ENCODE results near the gene DOCK3.
"Not testable (repeated sequence)": the region's sequence is repeated elsewhere in the genome, so short reads cannot be mapped to it uniquely, and the experiment has no call there.

Gene DOCK3

DNA sequence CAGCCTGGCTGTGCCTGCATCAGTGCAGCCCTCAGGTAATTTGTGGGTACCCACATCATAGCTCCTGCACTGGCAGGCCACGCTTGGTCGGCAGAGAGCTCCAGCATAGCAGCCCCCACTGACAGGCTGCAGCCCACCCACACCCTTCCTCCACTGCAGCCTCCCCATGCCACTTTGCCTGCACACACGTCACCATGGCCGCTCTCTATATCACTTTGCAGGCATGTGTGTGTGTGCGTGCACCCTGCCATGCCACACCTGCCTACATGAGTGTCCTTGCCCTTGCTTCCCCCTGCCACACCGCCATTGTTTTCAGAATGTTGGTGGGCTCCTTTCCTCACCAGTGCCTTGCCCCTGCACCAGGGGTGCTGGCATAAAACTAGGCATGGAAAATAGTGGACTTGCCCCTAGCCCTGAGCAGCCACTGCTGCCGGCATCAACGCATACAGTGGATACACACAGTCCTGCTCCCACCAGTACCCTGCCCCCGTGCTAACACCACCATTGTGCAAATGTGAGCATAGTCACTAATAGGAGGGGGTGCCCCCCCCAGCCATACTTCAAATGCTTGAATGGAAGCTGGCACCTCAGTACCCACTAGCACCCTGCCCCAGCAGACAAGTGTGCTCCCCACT lies 431.6 kb downstream of the DOCK3 start:
- no peak for TF ChIP-seq POLR2A (IDR thresholded peaks at IDR 0.05; ENCODE audit: low read depth, low read length)
- TF ChIP-seq TAF1 (IDR thresholded peaks at IDR 0.05; ENCODE audit: borderline replicate concordance, low read depth, low read length) = no peak
- no peak for TF ChIP-seq POLR2AphosphoS5 (IDR thresholded peaks at IDR 0.05; ENCODE audit: low read depth, low read length)
- DNase-seq (ENCODE audit: insufficient read length) (no peak), FAIRE-seq (no peak)

DNA sequence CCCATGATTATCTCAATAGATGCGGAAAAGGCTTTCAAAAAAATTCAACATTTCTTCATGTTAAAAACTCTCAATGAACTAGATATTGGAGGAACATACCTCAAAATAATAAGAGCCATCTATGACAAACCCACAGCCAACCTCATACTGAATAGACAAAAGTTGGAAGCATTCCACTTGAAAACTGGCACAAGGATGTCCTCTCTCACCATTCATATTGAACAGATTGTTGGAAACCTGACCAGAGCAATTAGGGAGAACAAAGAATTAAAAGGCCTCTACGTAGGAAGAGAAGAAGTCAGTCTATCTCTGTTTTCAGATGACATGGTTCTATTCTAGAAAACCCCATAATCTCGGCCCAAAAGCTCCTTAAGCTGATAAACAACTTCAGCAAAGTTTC lies 435.9 kb downstream of the DOCK3 start:
- TF ChIP-seq POLR2AphosphoS5 (IDR thresholded peaks at IDR 0.05; ENCODE audit: low read depth, low read length) (no peak), TAF1 (IDR thresholded peaks at IDR 0.05; ENCODE audit: borderline replicate concordance, low read depth, low read length) (no peak), POLR2A (IDR thresholded peaks at IDR 0.05; ENCODE audit: low read depth, low read length) (no peak)
- DNase-seq (ENCODE audit: insufficient read length) (no peak), FAIRE-seq (no peak)

DNA sequence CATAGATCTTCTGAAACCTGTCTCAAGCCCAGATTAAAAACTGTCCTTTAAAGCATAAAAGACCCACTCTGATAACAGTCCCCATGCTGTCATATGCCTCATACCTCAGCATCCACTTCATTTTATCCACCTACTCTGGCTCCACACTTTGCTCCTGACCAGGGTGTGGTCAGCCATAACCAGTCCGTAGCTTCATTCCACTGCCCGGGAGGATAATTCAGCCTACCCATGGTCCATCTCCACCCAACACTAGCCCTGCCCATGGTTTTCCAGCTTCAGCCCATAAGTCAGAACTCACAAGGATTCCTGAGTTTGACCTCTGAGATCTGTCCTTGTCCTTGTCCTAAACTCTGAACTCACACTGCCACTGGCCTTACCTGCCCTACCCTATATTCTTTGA lies 448.2 kb downstream of the DOCK3 start:
- TF ChIP-seq POLR2A (IDR thresholded peaks at IDR 0.05; ENCODE audit: low read depth, low read length) (no peak), TAF1 (IDR thresholded peaks at IDR 0.05; ENCODE audit: borderline replicate concordance, low read depth, low read length) (no peak), POLR2AphosphoS5 (IDR thresholded peaks at IDR 0.05; ENCODE audit: low read depth, low read length) (no peak)
- DNase-seq (ENCODE audit: insufficient read length) (no peak), FAIRE-seq (no peak)

DNA sequence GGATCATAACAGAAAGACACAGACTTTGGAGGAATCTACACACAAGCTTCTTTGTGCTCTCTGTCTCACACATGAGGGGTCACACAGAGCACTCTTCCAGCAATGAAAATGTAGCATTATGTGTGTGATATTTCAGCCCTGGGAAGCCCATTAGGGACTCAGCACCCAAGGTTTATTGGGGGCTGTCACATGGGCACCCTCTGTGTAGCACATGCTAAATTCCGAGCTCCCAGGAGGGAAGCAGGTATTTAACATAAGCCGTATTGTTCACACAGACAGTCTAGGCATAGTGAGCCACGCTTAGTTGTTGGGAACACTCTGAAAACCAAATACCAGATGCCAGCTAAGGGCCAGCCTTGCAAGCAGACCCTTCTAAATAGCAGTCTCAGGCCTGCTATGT lies 448.8 kb downstream of the DOCK3 start:
- no peak for FAIRE-seq
- no peak for TF ChIP-seq POLR2A (IDR thresholded peaks at IDR 0.05; ENCODE audit: low read depth, low read length)
- no peak for DNase-seq (ENCODE audit: insufficient read length)

DNA sequence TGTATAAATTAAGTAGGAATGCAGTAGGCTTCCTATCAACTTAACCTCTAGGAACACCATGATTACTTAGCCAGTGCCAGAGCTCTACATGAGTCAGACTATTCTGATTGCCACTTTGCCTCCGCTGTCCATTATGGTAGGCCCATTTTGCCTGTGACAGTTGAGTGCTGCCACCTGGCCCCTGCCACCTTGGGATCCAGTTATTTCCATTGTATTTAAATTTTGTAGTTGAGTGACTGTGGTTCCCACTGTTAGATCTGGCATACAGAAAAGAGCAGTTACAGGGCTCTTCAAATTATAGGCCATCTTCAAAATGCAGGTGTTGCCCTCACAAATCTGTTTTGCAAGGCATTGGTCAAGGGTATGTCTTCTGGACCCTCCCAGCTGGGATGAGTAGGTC lies 456.9 kb downstream of the DOCK3 start:
- not testable (repeated sequence) for FAIRE-seq; DNase-seq (ENCODE audit: insufficient read length)

DNA sequence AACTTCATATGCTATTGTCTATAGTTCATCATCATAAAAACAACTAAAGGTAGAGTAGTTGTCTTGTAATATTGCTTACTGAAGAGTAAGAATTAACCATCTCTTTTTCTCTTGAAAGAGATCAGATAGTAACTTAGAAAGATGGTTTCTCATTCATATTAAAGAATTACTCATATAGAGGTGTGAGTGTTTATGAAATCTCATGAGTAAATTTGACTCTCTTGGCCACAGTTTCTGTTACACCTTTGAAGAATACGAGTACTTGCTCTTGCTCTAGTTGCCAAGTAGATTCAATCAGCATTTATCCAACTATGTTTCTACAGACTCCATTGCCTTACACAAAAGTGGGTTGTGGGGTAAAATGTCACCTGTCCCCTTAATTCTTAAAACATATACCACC lies 463.0 kb downstream of the DOCK3 start:
- FAIRE-seq (no peak), DNase-seq (ENCODE audit: insufficient read length) (no peak)
- TF ChIP-seq TAF1 (IDR thresholded peaks at IDR 0.05; ENCODE audit: borderline replicate concordance, low read depth, low read length) (no peak), POLR2A (IDR thresholded peaks at IDR 0.05; ENCODE audit: low read depth, low read length) (no peak), POLR2AphosphoS5 (IDR thresholded peaks at IDR 0.05; ENCODE audit: low read depth, low read length) (no peak)

DNA sequence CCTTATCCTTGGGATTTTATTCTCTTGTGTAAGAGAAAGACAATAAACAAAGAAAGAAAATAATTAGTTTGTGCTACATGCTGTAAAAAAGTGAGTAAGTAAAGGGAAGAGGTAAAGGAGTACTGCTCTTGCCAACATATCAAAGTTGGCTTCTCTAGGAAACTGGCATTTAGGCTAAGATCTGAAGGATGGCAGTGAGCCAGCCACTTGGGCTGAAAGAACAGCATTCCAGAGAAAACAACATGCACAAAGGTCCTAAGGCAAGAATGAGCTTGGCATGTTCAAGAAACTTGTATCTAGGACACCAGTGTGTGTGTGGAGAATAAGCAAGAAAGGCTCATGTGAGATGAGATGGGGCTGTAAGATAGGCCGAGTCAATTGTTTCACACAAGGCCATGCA lies 464.9 kb downstream of the DOCK3 start:
- TF ChIP-seq TAF1 (IDR thresholded peaks at IDR 0.05; ENCODE audit: borderline replicate concordance, low read depth, low read length) (no peak), POLR2AphosphoS5 (IDR thresholded peaks at IDR 0.05; ENCODE audit: low read depth, low read length) (no peak), POLR2A (IDR thresholded peaks at IDR 0.05; ENCODE audit: low read depth, low read length) (no peak)
- FAIRE-seq = no peak
- DNase-seq (ENCODE audit: insufficient read length) = no peak

DNA sequence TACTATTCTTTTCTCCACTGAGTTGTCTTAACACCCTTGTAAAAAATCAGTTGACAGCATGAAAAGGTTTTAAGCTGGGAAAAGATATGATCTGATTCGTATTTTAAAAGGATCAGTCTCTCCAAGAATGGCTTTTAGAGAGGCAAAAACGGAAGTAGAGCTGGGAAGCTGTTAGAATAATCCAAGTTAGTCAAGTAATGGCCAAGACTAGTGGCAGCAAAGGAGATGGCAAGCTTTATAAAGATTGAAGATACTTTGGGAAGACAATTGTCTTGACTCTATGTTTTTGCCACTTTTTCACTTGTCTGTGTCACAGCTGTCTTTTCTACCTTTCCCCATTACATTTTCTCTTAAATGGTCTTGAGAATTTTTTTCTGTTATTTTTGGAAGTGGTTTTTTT lies 466.8 kb downstream of the DOCK3 start:
- DNase-seq (ENCODE audit: insufficient read length) (no peak), FAIRE-seq (no peak)
- TF ChIP-seq POLR2A (IDR thresholded peaks at IDR 0.05; ENCODE audit: low read depth, low read length) (no peak), POLR2AphosphoS5 (IDR thresholded peaks at IDR 0.05; ENCODE audit: low read depth, low read length) (no peak), TAF1 (IDR thresholded peaks at IDR 0.05; ENCODE audit: borderline replicate concordance, low read depth, low read length) (no peak)

DNA sequence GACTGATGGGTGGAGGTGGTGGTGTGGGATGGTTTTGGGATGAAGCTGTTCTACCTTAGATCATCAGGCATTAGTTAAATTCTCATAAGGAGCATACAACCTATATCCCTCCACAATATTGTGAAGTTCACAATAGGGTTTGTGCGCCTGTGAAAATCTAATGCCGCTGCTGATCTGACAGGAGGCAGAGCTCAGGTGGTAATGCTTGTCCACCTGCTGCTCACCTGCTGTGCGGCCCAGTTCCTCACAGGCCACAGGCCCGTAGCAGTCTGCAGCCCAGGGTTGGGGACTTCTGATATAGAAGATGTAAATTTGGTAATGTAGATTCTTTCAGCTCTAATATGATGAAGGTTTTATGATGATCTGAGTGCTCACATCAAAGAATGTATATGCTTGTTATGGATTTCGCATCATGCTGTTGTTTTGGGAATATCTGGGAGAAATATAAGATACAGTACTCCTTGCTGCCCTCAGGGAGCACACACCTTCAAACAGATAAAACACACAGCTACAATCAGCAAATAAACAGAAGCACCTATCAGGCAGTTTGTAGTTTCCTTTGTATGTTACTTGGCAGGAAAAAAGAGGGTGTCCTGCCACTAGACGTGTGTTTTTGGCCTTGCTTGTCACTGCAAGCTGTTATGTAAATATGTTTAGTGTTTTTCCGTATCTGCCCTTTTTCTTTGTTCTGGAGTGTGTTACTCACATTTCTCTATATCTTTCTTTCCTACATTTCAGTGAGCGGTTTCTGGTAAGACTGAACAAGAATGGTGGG lies 471.3 kb downstream of the DOCK3 start:
- FAIRE-seq (no peak), DNase-seq (ENCODE audit: insufficient read length) (no peak)
- TF ChIP-seq TAF1 (IDR thresholded peaks at IDR 0.05; ENCODE audit: borderline replicate concordance, low read depth, low read length) (no peak), POLR2A (IDR thresholded peaks at IDR 0.05; ENCODE audit: low read depth, low read length) (no peak), POLR2AphosphoS5 (IDR thresholded peaks at IDR 0.05; ENCODE audit: low read depth, low read length) (no peak)

DNA sequence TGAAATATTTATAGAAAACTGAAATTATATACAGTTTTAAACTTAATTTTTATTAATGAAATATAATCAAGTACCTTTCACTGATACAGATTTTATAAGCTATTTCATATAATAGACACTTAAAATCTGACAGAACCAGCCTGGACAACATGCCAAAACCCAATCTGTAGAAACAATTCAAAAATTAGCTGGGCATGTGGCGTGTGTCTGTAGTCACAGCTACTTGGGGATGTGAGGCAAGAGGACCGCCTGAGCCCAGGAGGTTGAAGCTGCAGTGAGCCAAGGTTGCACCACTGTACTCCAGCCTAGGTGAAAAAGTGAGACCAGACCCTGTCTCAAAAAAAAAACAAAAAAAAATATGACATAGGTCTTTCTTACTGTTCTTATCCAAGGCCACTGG lies 472.1 kb downstream of the DOCK3 start:
- no peak for FAIRE-seq
- TF ChIP-seq TAF1 (IDR thresholded peaks at IDR 0.05; ENCODE audit: borderline replicate concordance, low read depth, low read length) = no peak
- no peak for TF ChIP-seq POLR2AphosphoS5 (IDR thresholded peaks at IDR 0.05; ENCODE audit: low read depth, low read length)
- TF ChIP-seq POLR2A (IDR thresholded peaks at IDR 0.05; ENCODE audit: low read depth, low read length) = no peak
- no peak for DNase-seq (ENCODE audit: insufficient read length)

DNA sequence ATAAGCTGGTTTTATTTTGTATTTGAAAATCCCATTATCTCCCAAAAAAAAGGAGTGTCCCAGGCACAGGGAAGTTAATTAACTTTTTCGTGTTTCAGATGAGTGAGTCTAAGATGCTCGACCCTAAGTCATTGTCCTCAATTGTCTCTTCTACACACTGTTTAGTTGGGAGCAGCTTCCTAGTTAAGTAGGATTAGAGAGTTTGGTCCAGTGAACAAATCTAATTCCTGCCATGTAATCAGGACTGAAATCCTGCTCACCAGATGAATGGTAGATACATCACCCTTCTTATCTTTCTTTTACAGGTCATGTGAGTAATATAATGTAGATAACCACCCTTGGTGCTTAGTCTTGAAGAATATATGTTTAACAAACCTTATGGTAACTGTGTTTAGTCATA lies 481.4 kb downstream of the DOCK3 start:
- FAIRE-seq (no peak), DNase-seq (ENCODE audit: insufficient read length) (no peak)
- TF ChIP-seq TAF1 (IDR thresholded peaks at IDR 0.05; ENCODE audit: borderline replicate concordance, low read depth, low read length) (no peak), POLR2A (IDR thresholded peaks at IDR 0.05; ENCODE audit: low read depth, low read length) (no peak), POLR2AphosphoS5 (IDR thresholded peaks at IDR 0.05; ENCODE audit: low read depth, low read length) (no peak)

DNA sequence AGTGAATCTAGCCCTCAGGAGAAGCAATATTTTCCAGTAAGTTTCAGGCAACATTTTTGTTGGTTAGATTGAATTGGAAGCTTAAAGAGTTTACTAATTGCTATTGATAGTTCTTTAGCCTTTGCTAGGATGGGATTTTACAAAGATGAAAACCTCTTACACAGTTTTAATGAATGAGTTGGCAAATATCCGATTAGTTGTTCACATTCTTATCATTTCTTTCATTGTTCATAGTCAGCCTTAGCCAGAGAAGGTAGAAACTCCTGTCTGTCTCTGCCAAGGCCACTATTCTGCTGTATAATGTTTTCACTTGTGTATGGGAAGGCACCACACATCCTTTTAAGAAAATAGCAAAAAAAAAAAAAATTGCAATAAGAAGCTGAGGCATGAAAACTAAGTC lies 488.3 kb downstream of the DOCK3 start:
- FAIRE-seq (no peak), DNase-seq (ENCODE audit: insufficient read length) (no peak)
- no peak for TF ChIP-seq POLR2A (IDR thresholded peaks at IDR 0.05; ENCODE audit: low read depth, low read length)
- TF ChIP-seq TAF1 (IDR thresholded peaks at IDR 0.05; ENCODE audit: borderline replicate concordance, low read depth, low read length) = no peak
- no peak for TF ChIP-seq POLR2AphosphoS5 (IDR thresholded peaks at IDR 0.05; ENCODE audit: low read depth, low read length)
